ENCODE results near the gene RNF157.

The RNF157 gene

GRCh38 chr17:76123749-76124581, 116.3 kb downstream of the RNF157 start:
- Histone ChIP-seq H3K27ac (ENCODE audit: extremely low read depth, low read depth, low read length) (no peak overlapping the region), H3K4me1 (ENCODE audit: control insufficient read depth, insufficient read depth, low read length) (no peaks in the 10 kb centered on the region), H3K9me3 (ENCODE audit: control insufficient read depth, insufficient read depth, low read depth, low read length) (no peaks in the 10 kb centered on the region), H3K4me3 (ENCODE audit: low read depth, low read length) (no peak overlapping the region), H3K36me3 (ENCODE audit: control insufficient read depth in 2 of 2, insufficient read depth in 1 of 2, low read length in 2 of 2) (no peaks in the 10 kb centered on the region)
- TF ChIP-seq ZNF514 (tag by site-specific recombination; IDR thresholded peaks at IDR 0.05) (no peak), ZNF362 (tag by site-specific recombination; IDR thresholded peaks at IDR 0.05) (no peak), KLF1 (tag by site-specific recombination; IDR thresholded peaks at IDR 0.05) (no peak)
- POLR2A ChIA-PET, result interaction anchor here (0.6 to 1.2 kb wide), 2 partner anchors 11 to 599 kb away, joined by 3 read pairs; no protein-coding TSS in a partner anchor
- CTCF ChIA-PET, result interaction anchor here (0.5 to 11.8 kb wide), 17 partner anchors 9 to 1341 kb away, joined by 3 to 191 read pairs (median 4); partner anchors contain the start of genes CDK3 and FOXJ1

DNA sequence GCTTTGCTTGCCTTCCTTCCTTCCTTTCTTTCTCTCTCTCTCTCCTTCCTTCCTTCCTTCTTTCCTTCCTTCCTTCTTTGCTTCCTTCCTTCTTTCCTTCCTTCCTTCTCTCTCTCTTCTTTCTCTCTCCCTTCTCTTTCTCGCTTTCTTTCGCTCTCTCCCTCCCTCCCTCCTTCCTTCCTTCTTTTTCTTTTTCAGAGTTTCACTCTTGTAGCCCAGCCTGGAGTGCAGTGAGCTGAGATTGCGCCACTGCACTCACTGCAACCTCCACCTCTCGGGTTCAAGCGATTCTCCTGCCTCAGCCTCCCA, 117.1 kb downstream of the RNF157 start:
- Histone ChIP-seq H3K36me3 (ENCODE audit: control insufficient read depth in 2 of 2, insufficient read depth in 1 of 2, low read length in 2 of 2) (no peaks in the 10 kb centered on the region), H3K27ac (ENCODE audit: extremely low read depth, low read depth, low read length) (no peak overlapping the region), H3K4me3 (ENCODE audit: low read depth, low read length) (no peak overlapping the region), H3K9me3 (ENCODE audit: control insufficient read depth, insufficient read depth, low read depth, low read length) (no peaks in the 10 kb centered on the region), H3K4me1 (ENCODE audit: control insufficient read depth, insufficient read depth, low read length) (no peaks in the 10 kb centered on the region)
- TF ChIP-seq ZNF433 (tag by site-specific recombination; IDR thresholded peaks at IDR 0.05; ENCODE audit: low read depth) (no peak), ZNF366 (tag by site-specific recombination; conservative IDR thresholded peaks at IDR 0.05) (peak; percentile 98), PRDM1 (tag by site-specific recombination; IDR thresholded peaks at IDR 0.05) (peak; percentile 98)
- TF ChIP-seq, protein P1, sequence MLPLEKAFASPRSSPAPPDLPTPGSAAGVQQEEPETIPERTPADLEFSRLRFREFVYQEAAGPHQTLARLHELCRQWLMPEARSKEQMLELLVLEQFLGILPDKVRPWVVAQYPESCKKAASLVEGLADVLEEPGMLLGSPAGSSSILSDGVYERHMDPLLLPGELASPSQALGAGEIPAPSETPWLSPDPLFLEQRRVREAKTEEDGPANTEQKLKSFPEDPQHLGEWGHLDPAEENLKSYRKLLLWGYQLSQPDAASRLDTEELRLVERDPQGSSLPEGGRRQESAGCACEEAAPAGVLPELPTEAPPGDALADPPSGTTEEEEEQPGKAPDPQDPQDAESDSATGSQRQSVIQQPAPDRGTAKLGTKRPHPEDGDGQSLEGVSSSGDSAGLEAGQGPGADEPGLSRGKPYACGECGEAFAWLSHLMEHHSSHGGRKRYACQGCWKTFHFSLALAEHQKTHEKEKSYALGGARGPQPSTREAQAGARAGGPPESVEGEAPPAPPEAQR (tag by site-specific recombination; IDR thresholded peaks at IDR 0.05), result 0 out of 2 replicates have a peak, but pooled peaks have one; percentile 21
- ChIA-PET POLR2A (interaction anchor here (1.2 kb wide), 1 partner anchor 12 kb away, joined by 3 read pairs; no protein-coding TSS in a partner anchor), CTCF (interaction anchor here (0.5 to 11.8 kb wide), 12 partner anchors 8 to 176 kb away, joined by 3 to 191 read pairs (median 5); partner anchors contain the start of genes CDK3 and FOXJ1)

- ChIA-PET POLR2A (no interaction called here), CTCF (interaction anchor here (0.6 to 11.8 kb wide), 13 partner anchors 10 to 176 kb away, joined by 3 to 191 read pairs (median 9); no protein-coding TSS in a partner anchor)
- Histone ChIP-seq H3K27ac (ENCODE audit: extremely low read depth, low read depth, low read length) (no peak overlapping the region), H3K9me3 (ENCODE audit: control insufficient read depth, insufficient read depth, low read depth, low read length) (no peaks in the 10 kb centered on the region), H3K4me1 (ENCODE audit: control insufficient read depth, insufficient read depth, low read length) (no peaks in the 10 kb centered on the region), H3K4me3 (ENCODE audit: low read depth, low read length) (no peak overlapping the region), H3K36me3 (ENCODE audit: control insufficient read depth in 2 of 2, insufficient read depth in 1 of 2, low read length in 2 of 2) (no peaks in the 10 kb centered on the region)
- TF ChIP-seq ZNF645 (tag by site-specific recombination; IDR thresholded peaks at IDR 0.05) (no peak), ZNF174 (tag by site-specific recombination; IDR thresholded peaks at IDR 0.05) (no peak), GLIS2 (tag by site-specific recombination; IDR thresholded peaks at IDR 0.05) (peak; percentile 37; the same call in 1 of the 2 replicates), HOXD13 (CRISPR knock-in tag; IDR thresholded peaks at IDR 0.05; ENCODE audit: borderline replicate concordance) (no peak), ZNF404 (tag by site-specific recombination; IDR thresholded peaks at IDR 0.05) (no peak), ZNF707 (tag by site-specific recombination; IDR thresholded peaks at IDR 0.05) (no peak)
- TF ChIP-seq, protein P2, sequence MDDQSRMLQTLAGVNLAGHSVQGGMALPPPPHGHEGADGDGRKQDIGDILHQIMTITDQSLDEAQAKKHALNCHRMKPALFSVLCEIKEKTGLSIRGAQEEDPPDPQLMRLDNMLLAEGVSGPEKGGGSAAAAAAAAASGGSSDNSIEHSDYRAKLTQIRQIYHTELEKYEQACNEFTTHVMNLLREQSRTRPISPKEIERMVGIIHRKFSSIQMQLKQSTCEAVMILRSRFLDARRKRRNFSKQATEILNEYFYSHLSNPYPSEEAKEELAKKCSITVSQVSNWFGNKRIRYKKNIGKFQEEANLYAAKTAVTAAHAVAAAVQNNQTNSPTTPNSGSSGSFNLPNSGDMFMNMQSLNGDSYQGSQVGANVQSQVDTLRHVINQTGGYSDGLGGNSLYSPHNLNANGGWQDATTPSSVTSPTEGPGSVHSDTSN (CRISPR knock-in tag; IDR thresholded peaks at IDR 0.05), result no peak
Measured at GRCh38 chr17:76122431-76123190, 117.7 kb downstream of the RNF157 start.

Measured in HEK293 (cell line).